ENCODE results near the gene SLC34A2.
"Not testable (repeated sequence)": the region's sequence is repeated elsewhere in the genome, so short reads cannot be mapped to it uniquely, and the experiment has no call there.

SLC34A2 gene, protein sequence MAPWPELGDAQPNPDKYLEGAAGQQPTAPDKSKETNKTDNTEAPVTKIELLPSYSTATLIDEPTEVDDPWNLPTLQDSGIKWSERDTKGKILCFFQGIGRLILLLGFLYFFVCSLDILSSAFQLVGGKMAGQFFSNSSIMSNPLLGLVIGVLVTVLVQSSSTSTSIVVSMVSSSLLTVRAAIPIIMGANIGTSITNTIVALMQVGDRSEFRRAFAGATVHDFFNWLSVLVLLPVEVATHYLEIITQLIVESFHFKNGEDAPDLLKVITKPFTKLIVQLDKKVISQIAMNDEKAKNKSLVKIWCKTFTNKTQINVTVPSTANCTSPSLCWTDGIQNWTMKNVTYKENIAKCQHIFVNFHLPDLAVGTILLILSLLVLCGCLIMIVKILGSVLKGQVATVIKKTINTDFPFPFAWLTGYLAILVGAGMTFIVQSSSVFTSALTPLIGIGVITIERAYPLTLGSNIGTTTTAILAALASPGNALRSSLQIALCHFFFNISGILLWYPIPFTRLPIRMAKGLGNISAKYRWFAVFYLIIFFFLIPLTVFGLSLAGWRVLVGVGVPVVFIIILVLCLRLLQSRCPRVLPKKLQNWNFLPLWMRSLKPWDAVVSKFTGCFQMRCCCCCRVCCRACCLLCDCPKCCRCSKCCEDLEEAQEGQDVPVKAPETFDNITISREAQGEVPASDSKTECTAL

DNA sequence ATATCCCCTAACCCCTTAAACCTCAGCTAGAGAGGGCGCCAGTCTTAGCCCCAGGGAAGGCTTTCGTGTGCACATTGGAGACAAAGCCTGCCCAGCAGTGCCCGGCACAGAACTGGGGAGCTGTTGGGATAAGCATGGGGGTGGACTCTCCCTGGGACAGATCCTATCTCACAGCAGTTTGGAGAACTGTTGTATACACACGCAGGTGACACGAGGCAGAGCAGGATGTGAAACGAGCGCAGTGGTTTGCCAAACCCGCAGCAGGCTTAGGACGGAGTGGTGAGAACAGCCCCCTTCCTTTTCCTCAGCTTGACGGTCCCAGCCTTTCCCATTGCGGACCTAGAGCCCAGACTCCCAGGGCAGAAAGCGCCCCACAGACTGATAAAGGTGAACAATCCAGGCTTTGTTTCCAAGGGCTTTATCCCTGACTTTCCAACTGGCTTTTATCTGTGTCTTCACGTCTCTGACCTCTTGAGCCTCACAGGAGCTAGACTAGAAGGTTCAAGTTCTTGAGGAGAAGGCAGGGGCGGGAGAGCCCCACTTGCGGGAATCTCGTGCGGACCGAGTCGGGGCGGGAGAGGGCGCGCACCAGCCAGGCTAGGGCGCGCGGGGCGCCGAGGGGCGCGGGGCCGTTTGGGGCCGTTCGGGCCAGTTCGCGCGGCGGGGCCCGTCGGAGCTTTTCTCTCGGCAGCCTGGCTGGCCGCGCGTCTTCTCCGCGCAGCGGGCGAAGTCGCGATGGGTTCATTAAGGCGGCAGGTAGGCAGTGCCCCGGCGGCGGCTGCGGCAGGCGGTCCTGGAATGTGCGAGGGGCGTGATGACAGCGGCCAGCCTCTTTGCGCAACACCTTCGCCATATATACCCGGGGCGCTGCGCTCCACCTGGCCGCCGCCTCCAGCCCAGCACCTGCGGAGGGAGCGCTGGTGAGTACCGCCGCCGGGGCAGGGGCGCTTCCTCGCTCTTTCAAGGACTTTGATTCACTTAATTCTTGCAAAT, at the start of gene SLC34A2:
Gene SLC34A2 (plus strand): TSS at position 881 of the 993 bp plus-strand sequence. CDS start 6,650 bp downstream, outside the sequence.
- DNase-seq = no peak

DNA sequence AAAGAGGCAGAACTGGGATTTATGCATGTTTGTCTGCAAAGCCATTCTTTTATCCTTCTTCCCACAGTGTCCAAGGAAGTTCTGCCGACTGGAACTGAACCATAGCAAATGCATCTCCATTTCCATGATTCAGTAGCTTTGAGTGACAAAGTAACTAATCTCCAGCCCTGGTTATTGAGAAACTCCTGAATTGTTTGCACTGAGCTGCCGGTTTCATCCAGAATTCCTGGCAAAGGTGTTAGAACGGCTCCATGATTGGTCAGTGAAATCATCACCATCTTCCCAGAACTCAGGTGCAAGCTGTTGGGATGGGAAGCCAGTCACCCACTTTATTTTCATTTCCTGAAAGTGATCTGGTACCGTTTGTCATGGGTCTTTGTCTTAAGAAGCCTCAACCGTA, 47.0 kb upstream of the SLC34A2 start:
- no peak for DNase-seq

DNA sequence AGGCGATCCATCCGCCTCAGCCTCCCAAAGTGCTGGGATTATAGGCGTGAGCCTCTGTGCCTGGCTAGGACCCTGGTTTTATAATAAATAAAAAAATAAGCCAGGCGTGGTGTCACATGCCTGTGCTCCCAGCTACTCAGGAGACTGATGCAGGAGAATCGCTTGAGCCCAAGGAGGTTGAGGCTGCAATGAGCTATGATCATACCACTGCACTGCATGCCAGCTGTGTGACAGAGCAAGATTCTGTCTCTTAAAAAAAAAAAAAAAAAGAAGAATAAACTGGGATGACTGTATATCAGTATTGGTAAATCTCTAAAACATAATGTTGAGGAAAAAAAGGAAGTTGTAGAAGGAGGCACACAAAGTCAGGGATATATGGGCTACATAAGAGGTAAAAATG, 45.7 kb upstream of the SLC34A2 start:
- no peak for DNase-seq

DNA sequence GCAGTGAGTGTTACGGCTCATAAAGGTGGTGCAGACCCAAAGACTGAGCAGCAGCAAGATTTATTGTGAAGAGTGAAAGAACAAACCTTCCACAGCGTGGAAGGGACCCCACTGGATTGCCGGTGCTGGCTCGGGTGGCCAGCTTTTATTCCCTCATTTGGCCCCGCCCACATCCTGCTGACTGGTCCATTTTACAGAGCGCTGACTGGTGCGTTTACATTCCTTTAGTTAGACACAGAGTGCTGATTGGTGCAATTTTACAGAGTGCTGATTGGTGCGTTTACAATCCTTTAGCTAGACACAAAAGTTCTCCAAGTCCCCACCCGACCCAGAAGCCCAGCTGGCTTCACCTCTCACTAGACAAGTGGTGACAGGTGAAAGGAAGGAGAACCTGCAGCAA, 42.0 kb upstream of the SLC34A2 start:
- DNase-seq = not testable (repeated sequence)

DNA sequence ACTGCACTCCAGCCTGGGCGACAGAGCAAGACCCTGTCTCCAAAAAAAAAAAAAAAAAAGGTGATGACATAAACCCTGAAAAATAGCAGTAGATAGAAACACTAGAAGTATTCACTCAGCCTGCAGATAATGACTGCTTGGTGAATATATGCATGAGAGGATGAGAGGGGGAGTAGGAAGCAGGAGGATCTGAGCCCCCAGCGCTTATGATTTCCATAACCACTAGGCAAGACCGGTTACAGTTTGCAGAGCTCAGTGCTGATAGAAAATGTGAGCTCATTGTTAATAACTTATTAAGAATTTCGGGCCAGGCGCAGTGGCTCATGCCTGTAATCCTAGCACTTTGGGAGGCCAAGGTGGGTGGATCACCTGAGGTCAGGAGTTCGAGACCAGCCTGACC, 40.8 kb upstream of the SLC34A2 start:
- no peak for DNase-seq

DNA sequence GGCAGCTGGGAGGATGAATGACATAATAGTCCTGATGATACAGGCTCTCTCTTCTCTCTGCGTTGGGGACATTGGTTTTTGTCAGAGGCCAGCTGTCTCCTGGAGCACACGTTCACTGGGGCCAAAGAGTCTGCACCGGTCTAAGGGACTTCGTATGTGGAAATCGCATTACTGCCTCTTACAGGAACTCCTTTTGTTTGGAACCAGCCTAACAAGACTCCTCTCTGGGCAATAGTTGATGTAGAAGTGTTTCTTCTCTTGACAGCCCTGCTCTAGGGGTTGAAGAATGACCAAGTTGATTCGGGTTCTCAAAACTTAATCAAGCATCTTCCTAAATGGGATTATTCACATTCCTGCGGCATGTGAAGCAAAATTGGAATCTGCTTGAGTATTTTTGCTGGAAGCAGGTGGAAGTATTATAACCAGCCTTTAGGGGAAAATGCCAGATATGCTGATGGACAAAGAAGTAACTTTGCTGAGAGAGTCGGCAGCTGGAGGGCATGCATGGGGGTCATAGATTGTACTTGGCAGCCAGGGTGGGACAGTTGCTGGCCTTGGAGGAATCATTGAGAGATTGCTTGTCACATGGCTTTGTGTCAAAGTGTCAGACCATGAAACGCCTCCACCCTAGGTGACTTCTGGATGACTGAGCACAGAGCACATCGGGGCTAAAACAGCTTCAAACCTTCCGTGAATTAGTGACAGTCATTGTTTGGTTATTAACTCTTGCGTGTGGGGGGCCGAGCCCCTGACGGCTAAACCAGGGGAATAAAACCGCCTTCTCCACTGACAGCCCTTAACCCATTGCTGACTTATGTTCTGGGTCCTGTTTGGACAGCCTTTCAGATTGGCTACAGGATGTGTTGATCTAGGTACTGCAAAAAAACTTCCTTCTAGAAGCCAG, 34.4 kb upstream of the SLC34A2 start:
- DNase-seq = no peak

DNA sequence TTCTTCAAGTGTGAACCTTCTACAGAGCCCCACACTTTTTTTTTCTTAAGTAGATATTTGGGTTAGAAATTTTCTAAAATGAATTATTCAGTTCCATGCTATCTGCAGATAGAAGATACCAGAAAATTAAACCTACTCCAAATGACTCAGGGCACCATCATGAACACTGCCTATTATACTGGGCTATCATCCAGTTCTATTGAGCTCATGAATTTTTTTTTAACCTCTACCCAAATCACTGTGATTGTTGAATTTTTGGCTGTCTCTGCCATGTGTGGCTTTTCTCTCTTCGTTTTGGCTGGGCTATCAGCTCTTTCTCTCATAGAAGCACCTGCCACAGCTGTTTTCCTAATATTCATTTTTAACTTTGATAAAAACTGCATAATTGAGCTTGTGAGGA, 31.0 kb upstream of the SLC34A2 start:
- DNase-seq = no peak

DNA sequence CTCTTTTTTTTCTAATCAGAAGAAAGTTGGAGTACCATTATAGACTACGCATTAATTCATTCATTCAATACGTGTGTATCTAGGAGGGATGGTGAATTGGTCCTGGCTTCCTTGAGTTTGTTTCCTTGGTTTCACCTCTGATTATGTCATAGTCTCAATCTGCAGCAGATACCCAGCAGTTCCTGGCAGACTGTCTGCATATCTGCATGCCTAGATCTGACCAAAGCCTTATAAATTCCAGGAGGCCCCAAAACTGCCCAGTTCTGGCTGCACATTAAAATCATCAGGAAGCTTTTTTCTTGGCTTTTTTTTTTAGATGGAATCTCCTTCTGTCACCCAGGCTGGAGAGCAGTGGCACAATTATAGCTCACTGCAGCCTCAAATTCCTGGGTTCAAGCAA, 27.2 kb upstream of the SLC34A2 start:
- DNase-seq = no peak

DNA sequence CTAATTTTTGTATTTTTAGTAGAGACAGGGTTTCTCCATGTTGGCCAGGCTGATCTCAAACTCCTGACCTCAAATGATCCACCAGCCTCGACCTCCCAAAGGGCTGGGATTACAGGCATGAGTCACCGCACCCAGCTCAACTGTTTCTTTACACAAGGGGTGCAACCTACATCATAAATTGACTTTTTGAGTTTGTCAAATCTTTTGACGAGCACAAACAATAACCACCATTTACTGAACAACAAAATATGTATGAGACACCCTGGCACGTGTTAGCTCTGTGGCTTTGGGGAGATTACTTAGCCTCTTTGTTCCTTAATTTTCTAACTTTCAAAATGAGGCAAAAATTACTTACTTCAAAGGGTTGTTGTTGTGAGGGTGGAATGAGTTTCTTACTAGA, 23.5 kb upstream of the SLC34A2 start:
- no peak for DNase-seq

DNA sequence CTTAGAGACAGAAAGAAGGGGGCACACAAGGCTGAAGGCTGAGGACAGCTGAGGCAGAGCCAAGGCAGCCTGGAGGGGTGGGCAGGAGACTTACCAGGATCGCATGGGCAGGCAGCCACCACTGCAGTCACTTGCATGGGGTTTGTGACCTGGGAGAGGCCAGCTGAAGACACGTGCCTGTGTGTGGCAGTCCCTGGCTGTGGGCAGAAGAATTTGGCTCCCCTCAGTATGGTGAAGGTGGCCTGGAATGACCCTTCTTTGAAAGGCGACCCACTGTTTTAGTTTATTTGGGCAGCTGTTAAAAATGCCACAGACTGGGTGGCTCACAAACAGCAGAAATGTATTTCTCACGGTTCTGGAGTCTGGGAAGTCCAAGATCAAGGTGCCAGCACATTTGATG, 22.1 kb upstream of the SLC34A2 start:
- no peak for DNase-seq

DNA sequence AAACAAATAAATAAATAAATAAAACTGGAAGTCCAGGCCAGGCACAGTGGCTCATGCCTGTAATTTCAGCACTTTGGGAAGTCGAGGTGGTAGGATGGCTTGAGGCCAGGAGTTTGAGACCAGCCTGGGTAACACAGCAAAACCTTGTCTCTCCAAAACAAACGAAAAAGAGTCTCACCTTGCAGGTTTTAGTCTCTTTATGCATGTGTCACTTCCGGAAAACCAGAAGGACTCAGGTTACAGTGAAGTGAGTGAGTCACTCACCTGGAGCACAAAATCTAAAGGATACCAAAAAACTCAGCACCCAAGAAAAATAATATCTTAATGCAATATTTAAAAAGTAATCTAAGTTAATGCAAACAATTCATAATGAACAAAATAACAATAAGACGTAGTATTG, 20.1 kb upstream of the SLC34A2 start:
- no peak for DNase-seq

DNA sequence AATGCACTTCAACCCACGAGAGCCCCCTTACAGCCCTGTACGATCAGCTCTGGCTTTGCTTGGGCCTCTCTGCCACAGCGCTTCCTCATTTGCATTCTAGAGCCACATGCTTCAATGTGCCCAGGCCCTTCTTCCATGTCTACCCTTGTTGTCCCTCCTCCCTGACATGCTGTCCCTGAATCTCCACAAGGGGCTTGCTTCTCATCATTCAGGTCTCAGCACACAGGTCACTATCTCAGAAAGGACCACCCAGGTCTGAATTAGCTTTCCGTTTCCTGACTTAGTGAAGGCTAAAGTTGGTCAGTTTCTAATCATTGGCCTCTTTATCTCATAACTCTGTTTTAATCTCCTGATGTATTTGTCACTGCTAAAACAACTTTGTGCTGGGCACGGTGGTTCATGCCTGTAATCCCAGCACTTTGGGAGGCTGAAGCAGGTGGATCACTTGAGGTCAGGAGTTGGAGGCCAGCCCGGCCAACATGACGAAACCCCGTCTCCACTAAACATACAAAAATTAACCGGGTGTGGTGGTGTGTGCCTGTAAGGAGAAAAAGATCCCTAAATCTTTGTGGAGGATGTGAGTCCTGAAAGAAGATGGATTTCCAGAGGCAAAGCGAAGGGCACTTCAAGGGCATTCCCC, 17.9 kb upstream of the SLC34A2 start:
- DNase-seq = no peak

DNA sequence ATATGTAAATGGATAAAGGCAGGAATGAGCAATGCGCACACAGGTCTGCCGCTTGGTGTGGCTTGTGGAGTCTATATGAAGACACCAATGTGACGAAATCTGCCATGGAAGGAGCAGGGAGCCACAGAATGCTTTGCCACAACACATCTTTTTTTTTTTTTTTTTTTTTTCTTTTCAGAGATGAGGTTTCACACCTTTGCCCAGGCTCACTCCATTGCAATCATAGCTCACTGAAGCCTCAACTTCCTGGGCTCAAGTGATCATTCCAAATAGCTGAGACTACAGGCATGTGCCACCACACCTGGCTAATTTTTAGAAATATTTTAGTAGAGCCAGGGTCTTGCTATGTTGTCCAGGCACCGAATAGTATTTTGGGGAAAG, 17.4 kb upstream of the SLC34A2 start:
- peak in 1 of 2 donors; percentile 3 for DNase-seq

DNA sequence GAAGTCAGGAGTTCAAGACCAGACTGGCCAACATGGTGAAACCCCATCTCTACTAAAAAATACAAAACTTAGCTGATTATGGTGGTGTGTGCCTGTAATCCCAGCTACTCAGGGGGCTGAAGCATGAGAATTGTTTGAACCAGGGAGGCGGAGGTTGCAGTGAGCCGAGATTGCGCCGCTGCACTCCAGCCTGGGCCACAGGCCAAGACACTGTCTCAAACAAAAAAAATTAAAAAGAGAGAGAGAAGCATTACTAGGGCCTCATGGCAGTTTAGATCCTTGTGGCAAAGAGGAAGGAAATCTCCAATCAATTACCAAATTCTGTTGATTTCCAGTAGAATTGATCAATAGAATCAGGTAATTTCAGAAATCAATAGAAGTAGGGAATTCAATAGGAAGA, 16.8 kb upstream of the SLC34A2 start:
- DNase-seq = no peak

DNA sequence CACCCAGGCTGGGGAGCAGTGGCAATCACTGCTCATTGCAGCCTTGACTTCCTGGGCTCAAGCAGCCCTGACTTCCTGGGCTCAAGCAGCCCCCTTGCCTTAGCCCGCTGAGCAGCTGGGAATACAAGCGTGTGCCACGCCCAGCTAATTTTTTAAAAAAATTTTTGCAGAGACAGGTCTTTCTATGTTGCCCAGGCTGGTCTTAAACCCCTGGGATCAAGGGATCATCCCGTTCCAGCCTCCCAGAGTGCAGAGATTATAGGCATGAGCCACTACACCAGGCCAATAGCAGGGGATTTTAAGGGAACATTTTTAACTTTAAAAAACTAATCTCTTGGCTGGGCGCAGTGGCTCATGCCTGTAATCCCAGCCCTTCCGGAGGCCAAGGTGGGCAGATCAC, 5.3 kb upstream of the SLC34A2 start:
- DNase-seq = no peak

DNA sequence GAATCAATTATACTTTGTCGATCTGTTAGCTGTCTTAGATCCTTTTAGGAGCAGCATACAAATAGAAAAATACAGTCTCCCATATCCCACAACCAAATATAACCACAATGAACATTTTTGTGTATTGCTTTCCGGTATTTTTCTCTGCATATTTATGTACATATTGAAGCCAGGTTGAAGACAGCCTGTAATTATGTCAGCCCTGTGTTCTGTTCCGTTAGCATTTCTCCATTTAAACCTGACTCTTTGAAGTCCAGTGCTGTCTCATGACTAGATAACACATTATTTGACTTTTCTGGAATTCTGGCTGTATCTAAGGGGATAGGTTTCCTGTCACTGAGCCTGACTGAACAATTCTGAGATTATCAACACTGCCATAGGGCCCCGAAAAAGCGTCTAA, 4.0 kb upstream of the SLC34A2 start:
- no peak for DNase-seq

DNA sequence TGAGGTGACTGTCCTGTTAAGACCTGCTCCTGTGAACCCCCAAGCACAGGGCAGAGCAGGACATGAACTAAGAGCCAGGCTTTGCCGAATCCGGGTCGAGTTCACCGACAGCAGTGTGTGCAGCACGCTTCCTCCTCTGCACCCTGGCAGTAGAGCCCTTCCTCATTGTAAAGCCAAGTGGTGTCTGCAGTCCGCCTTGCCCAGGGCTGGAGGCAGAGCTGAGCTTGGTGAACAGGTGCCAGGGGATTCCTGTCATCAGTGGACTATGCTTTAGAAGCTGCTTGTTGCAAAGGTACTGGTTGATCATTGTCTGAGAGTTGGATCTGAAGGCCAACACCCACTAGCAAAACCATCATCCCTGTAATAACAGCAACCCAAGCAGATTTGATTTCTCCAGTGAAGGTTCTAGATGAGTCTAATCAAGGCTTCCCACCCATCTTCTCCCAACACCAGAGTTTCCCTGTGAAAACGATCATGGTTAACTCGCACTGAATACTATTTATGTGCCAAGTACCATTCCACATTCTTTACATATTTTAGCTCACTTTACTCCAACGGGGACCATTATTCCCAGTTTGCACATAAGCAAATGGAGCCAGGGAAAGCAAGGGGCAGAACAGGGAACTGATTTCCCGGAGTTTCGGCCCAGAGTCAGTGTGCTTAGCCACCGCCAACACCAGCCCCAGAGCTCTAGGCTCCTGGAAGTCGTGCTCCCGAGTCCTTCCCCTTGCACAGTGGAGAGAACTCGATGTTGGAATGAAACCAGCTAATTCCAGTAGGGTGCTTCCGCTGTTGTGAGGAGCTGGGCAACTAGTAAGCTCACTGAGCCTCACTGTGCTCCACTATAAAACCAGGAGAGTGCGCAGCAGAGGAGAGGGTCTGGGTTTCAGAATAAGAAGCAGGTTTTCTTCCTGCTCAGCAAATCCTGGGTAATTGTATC, 1.4 kb upstream of the SLC34A2 start:
- DNase-seq = no peak

DNA sequence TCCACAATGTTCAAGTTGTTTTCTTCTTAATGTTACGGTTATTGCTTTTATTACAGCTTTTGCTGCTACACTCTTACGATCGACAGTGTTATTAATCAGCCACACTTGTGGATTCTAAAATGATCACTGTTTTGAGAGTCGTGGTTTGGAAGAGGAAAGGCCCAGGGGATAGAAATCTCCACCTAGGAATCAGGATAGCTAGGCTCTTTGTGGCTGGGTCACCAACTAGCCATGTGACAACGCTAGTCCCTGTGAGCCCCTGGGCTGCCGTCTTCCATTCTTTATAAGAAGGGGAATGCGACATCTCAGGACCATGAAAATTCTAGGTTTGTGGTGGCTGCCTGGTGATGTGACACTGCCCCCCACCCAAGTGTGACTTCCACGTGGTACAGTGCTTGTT, 380 bp downstream of the SLC34A2 start:
- DNase-seq = no peak

DNA sequence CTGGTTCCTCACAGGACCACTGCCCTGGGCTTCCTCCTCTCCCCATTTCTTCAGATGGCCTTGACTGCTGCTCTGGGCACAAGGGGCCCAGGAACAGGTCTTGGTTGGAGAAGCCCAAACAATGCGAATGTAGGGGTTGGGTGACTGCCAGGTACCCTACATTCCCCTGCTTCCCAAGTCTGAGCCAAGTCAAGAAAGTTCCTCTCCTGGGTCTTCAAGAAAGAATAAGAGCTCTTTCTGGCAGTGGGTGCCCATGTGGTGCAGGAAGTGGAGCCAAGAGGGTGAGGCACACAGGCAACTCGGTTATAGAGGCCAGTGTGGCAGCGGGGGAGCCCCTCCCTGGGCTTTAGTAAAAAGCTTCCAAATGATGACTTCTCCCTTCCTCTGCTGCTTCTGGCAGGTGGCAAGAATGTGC, 2.7 kb downstream of the SLC34A2 start:
- DNase-seq = no peak

DNA sequence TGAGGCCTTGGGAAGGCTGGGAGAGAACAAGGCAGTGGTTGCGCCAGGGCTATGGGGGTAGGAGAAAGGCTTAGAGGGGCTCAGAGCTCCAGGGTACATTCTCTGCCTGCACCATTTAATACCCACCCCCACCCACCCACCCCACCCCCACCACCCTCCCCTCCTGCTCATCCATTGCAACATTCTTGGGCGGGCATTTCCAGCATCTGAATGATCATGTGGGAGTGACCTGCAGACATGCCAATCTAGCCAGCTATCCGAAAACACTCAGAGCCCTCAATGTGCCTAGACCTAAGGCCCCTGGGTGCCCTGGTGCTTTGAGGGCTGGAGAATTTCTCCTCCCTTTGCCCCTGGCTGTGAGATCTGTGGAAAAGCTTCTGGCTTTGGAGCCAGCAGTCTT, 3.1 kb downstream of the SLC34A2 start:
- no peak for DNase-seq

DNA sequence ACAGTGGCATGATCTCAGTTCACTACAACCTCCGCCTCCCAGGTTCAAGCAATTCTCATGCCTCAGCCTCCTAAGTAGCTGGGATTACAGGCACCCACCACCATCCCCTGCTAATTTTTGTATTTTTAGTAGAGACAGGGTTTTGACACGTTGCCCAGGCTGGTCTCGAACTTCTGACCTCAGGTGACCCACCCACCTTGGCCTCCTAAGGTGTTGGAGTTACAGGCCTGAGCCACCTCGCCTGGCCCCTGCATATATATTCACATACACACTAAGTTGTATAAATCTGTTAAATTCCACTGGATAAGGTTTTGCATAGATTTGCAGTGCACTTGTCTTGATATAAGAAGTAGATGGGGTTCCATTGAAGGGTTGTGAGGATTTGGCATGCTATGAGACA, 5.8 kb downstream of the SLC34A2 start:
- not testable (repeated sequence) for DNase-seq
